T-helper 2 cell treated with Interferon-gamma antibody and Interleukin-4, amounts not matched to agents 5 μg/mL and 100 μg/mL, for 36 hours (primary cell): ENCODE measurements around the gene SKAP1.

ENCODE experiments used
- DNase-seq: peaks from one replicate; pipeline ENCODE4 v3.0.0; 2021; ENCODE audit warnings: low spot score
- H3K27ac Mint-ChIP-seq: one replicate; pipeline ENCODE4 v1.8.0; 2021; ENCODE audit warnings: mild to moderate bottlenecking, mixed read lengths
- H3K27me3 Mint-ChIP-seq: one replicate; pipeline ENCODE4 v1.8.0; 2021; ENCODE audit warnings: low read depth, mixed read lengths
- H3K36me3 Mint-ChIP-seq: one replicate; pipeline ENCODE4 v1.8.0; 2021; ENCODE audit warnings: low read depth, mixed read lengths
- H3K4me1 Mint-ChIP-seq: one replicate; pipeline ENCODE4 v1.8.0; 2021; ENCODE audit warnings: low read depth, mixed read lengths
- H3K4me3 Mint-ChIP-seq: one replicate; pipeline ENCODE4 v1.8.0; 2022; ENCODE audit warnings: mild to moderate bottlenecking, moderate library complexity, mixed read lengths
- H3K9me3 Mint-ChIP-seq: one replicate; pipeline ENCODE4 v1.8.0; 2021; ENCODE audit warnings: mixed read lengths

SKAP1 gene

GRCh38 chr17:48330887-48331286, 99.1 kb downstream of the SKAP1 start:
- no peaks in the 10 kb centered on the region for H3K9me3 Mint-ChIP-seq
- no peak overlapping the region for H3K4me3 Mint-ChIP-seq
- DNase-seq: no peak
- no peak overlapping the region for H3K27ac Mint-ChIP-seq
- peaks cover 32% of the 10 kb centered on the region for H3K4me1 Mint-ChIP-seq
- H3K27me3 Mint-ChIP-seq: no peaks in the 10 kb centered on the region
- peaks cover 22% of the 10 kb centered on the region for H3K36me3 Mint-ChIP-seq

GRCh38 chr17:48330421-48330820, 99.6 kb downstream of the SKAP1 start:
- peaks cover 21% of the 10 kb centered on the region for H3K36me3 Mint-ChIP-seq
- peaks cover 28% of the 10 kb centered on the region for H3K4me1 Mint-ChIP-seq

GRCh38 chr17:48328457-48328856, 101.6 kb downstream of the SKAP1 start:
- peaks cover 21% of the 10 kb centered on the region for H3K36me3 Mint-ChIP-seq
- no peaks in the 10 kb centered on the region for H3K27me3 Mint-ChIP-seq
- H3K9me3 Mint-ChIP-seq: no peaks in the 10 kb centered on the region
- H3K4me1 Mint-ChIP-seq: peaks cover 18% of the 10 kb centered on the region
- peak overlapping the region; percentile 56 for H3K27ac Mint-ChIP-seq
- DNase-seq: no peak
- H3K4me3 Mint-ChIP-seq: no peak overlapping the region

More at GRCh38 chr17:48330421-48330820, 99.6 kb downstream of the SKAP1 start:
- H3K4me3 Mint-ChIP-seq: no peak overlapping the region
- H3K9me3 Mint-ChIP-seq: no peaks in the 10 kb centered on the region
- no peaks in the 10 kb centered on the region for H3K27me3 Mint-ChIP-seq
- peak overlapping the region; percentile 1 for H3K27ac Mint-ChIP-seq
- DNase-seq: no peak

- no peak for DNase-seq
- no peaks in the 10 kb centered on the region for H3K27me3 Mint-ChIP-seq
- no peak overlapping the region for H3K4me3 Mint-ChIP-seq
- no peaks in the 10 kb centered on the region for H3K9me3 Mint-ChIP-seq
- peaks cover 13% of the 10 kb centered on the region for H3K4me1 Mint-ChIP-seq
- no peak overlapping the region for H3K27ac Mint-ChIP-seq
- H3K36me3 Mint-ChIP-seq: peaks cover 19% of the 10 kb centered on the region
These were observed 103.7 kb downstream of the SKAP1 start for GRCh38 chr17:48326310-48326709.

- DNase-seq: no peak
- H3K9me3 Mint-ChIP-seq: no peaks in the 10 kb centered on the region
- H3K27ac Mint-ChIP-seq: no peak overlapping the region
- H3K27me3 Mint-ChIP-seq: no peaks in the 10 kb centered on the region
- no peaks in the 10 kb centered on the region for H3K4me1 Mint-ChIP-seq
- peaks cover 5% of the 10 kb centered on the region for H3K36me3 Mint-ChIP-seq
- no peak overlapping the region for H3K4me3 Mint-ChIP-seq
These were observed 108.0 kb downstream of the SKAP1 start for GRCh38 chr17:48322060-48322459.

- Mint-ChIP-seq H3K27ac (no peak overlapping the region), H3K4me3 (no peak overlapping the region), H3K4me1 (no peaks in the 10 kb centered on the region), H3K9me3 (no peaks in the 10 kb centered on the region), H3K36me3 (peaks cover 3% of the 10 kb centered on the region), H3K27me3 (no peaks in the 10 kb centered on the region)
- DNase-seq: no peak
These were observed 112.3 kb downstream of the SKAP1 start for GRCh38 chr17:48317732-48318131.

GRCh38 chr17:48314716-48315115, 115.3 kb downstream of the SKAP1 start:
- Mint-ChIP-seq H3K27ac (no peak overlapping the region), H3K36me3 (peaks cover 5% of the 10 kb centered on the region), H3K9me3 (no peaks in the 10 kb centered on the region), H3K4me1 (no peaks in the 10 kb centered on the region), H3K27me3 (no peaks in the 10 kb centered on the region), H3K4me3 (no peak overlapping the region)
- no peak for DNase-seq

- peaks cover 5% of the 10 kb centered on the region for H3K36me3 Mint-ChIP-seq
- H3K27ac Mint-ChIP-seq: no peak overlapping the region
- H3K27me3 Mint-ChIP-seq: no peaks in the 10 kb centered on the region
- no peaks in the 10 kb centered on the region for H3K4me1 Mint-ChIP-seq
- no peak overlapping the region for H3K4me3 Mint-ChIP-seq
- no peaks in the 10 kb centered on the region for H3K9me3 Mint-ChIP-seq
- no peak for DNase-seq
These were observed 116.8 kb downstream of the SKAP1 start for GRCh38 chr17:48313096-48313755.

GRCh38 chr17:48311324-48311723, 118.7 kb downstream of the SKAP1 start:
- no peak for DNase-seq
- Mint-ChIP-seq H3K4me1 (peaks cover 6% of the 10 kb centered on the region), H3K9me3 (no peaks in the 10 kb centered on the region), H3K4me3 (no peak overlapping the region), H3K27ac (no peak overlapping the region), H3K27me3 (no peaks in the 10 kb centered on the region), H3K36me3 (peaks cover 10% of the 10 kb centered on the region)

GRCh38 chr17:48310748-48311213, 119.2 kb downstream of the SKAP1 start:
- DNase-seq: no peak
- Mint-ChIP-seq H3K9me3 (no peaks in the 10 kb centered on the region), H3K27ac (no peak overlapping the region), H3K27me3 (no peaks in the 10 kb centered on the region), H3K4me1 (peaks cover 6% of the 10 kb centered on the region), H3K36me3 (peaks cover 10% of the 10 kb centered on the region), H3K4me3 (no peak overlapping the region)

GRCh38 chr17:48308581-48308980, 121.4 kb downstream of the SKAP1 start:
- Mint-ChIP-seq H3K27me3 (no peaks in the 10 kb centered on the region), H3K36me3 (peaks cover 10% of the 10 kb centered on the region), H3K9me3 (no peaks in the 10 kb centered on the region), H3K27ac (no peak overlapping the region), H3K4me3 (no peak overlapping the region), H3K4me1 (peaks cover 6% of the 10 kb centered on the region)
- no peak for DNase-seq

GRCh38 chr17:48307814-48308411, 122.1 kb downstream of the SKAP1 start:
- H3K36me3 Mint-ChIP-seq: peaks cover 10% of the 10 kb centered on the region
- no peak for DNase-seq
- H3K27me3 Mint-ChIP-seq: no peaks in the 10 kb centered on the region
- H3K4me3 Mint-ChIP-seq: no peak overlapping the region
- H3K4me1 Mint-ChIP-seq: peaks cover 6% of the 10 kb centered on the region
- no peaks in the 10 kb centered on the region for H3K9me3 Mint-ChIP-seq
- H3K27ac Mint-ChIP-seq: no peak overlapping the region

GRCh38 chr17:48307255-48307654, 122.8 kb downstream of the SKAP1 start:
- Mint-ChIP-seq H3K27me3 (no peaks in the 10 kb centered on the region), H3K36me3 (peaks cover 10% of the 10 kb centered on the region), H3K4me1 (peaks cover 11% of the 10 kb centered on the region), H3K9me3 (no peaks in the 10 kb centered on the region), H3K27ac (no peak overlapping the region), H3K4me3 (no peak overlapping the region)
- no peak for DNase-seq

- DNase-seq: no peak
- Mint-ChIP-seq H3K36me3 (peaks cover 10% of the 10 kb centered on the region), H3K4me1 (peaks cover 40% of the 10 kb centered on the region), H3K4me3 (no peak overlapping the region), H3K27ac (peak overlapping the region; percentile 5), H3K27me3 (no peaks in the 10 kb centered on the region), H3K9me3 (no peaks in the 10 kb centered on the region)
These were observed 129.0 kb downstream of the SKAP1 start for GRCh38 chr17:48301002-48301401.

- Mint-ChIP-seq H3K36me3 (peaks cover 12% of the 10 kb centered on the region), H3K27me3 (no peaks in the 10 kb centered on the region), H3K4me1 (peaks cover 53% of the 10 kb centered on the region), H3K9me3 (no peaks in the 10 kb centered on the region), H3K4me3 (no peak overlapping the region), H3K27ac (peak overlapping the region; percentile 27)
- DNase-seq: no peak
These were observed 130.3 kb downstream of the SKAP1 start for GRCh38 chr17:48299760-48300159.
